Measurements from ENCODE around the gene PRKAR1B. TPM values are rescaled to one million over a fixed set of nuclear protein-coding genes. Genes with fewer than 3 reads are reported as not detected.

Gene PRKAR1B
- 44.6 and 45.9 TPM in 2 replicates for polyA plus RNA-seq (2014; cell fraction: cytosol; rRNA removed)
- 27.3 and 34.9 TPM in 2 replicates for polyA plus RNA-seq (2014; cell fraction: nucleus; rRNA removed)

GRCh38 chr7:727104-727805, at the start of gene PRKAR1B:
PRKAR1B (minus strand) TSS chr7:727281; CDS start chr7:711505, 15,776 bp downstream.
- DNase-seq (ENCODE audit: low spot score) = no peak

- no peak for DNase-seq (ENCODE audit: low spot score)
Measured at GRCh38 chr7:776381-776780, 49.3 kb upstream of the PRKAR1B start.

GRCh38 chr7:774161-775109, 47.4 kb upstream of the PRKAR1B start:
- DNase-seq (ENCODE audit: low spot score) = no peak

- DNase-seq (ENCODE audit: low spot score) = no peak
Measured at GRCh38 chr7:773622-773915, 46.5 kb upstream of the PRKAR1B start.

- DNase-seq (ENCODE audit: low spot score) = no peak
Measured at GRCh38 chr7:772861-773621, 46.0 kb upstream of the PRKAR1B start.

GRCh38 chr7:772392-772791, 45.3 kb upstream of the PRKAR1B start:
- DNase-seq (ENCODE audit: low spot score) = no peak

GRCh38 chr7:772005-772294, 44.9 kb upstream of the PRKAR1B start:
- DNase-seq (ENCODE audit: low spot score) = no peak

- peak; percentile 31 for DNase-seq (ENCODE audit: low spot score)
Measured at GRCh38 chr7:771234-772004, 44.3 kb upstream of the PRKAR1B start.

- DNase-seq (ENCODE audit: low spot score) = no peak
Measured at GRCh38 chr7:770741-771166, 43.7 kb upstream of the PRKAR1B start.

GRCh38 chr7:770336-770735, 43.3 kb upstream of the PRKAR1B start:
- DNase-seq (ENCODE audit: low spot score) = no peak

- DNase-seq (ENCODE audit: low spot score) = peak; percentile 91
Measured at GRCh38 chr7:768881-769504, 41.9 kb upstream of the PRKAR1B start.

- DNase-seq (ENCODE audit: low spot score) = peak; percentile 100
Measured at GRCh38 chr7:767941-768731, 41.1 kb upstream of the PRKAR1B start.

GRCh38 chr7:767580-767940, 40.5 kb upstream of the PRKAR1B start:
- peak; percentile 99 for DNase-seq (ENCODE audit: low spot score)

GRCh38 chr7:765383-765782, 38.3 kb upstream of the PRKAR1B start:
- DNase-seq (ENCODE audit: low spot score) = no peak

- no peak for DNase-seq (ENCODE audit: low spot score)
Measured at GRCh38 chr7:763762-764161, 36.7 kb upstream of the PRKAR1B start.

GRCh38 chr7:762885-763284, 35.8 kb upstream of the PRKAR1B start:
- no peak for DNase-seq (ENCODE audit: low spot score)

GRCh38 chr7:761631-762030, 34.5 kb upstream of the PRKAR1B start:
- DNase-seq (ENCODE audit: low spot score) = no peak

- no peak for DNase-seq (ENCODE audit: low spot score)
Measured at GRCh38 chr7:761101-761500, 34.0 kb upstream of the PRKAR1B start.

- DNase-seq (ENCODE audit: low spot score) = no peak
Measured at GRCh38 chr7:760006-760405, 32.9 kb upstream of the PRKAR1B start.

GRCh38 chr7:759569-759968, 32.5 kb upstream of the PRKAR1B start:
- DNase-seq (ENCODE audit: low spot score) = no peak

Data from SK-N-DZ (cell line).